Sigmoid colon (tissue), 7 donors: ENCODE data around the gene LINGO1. TPM values are rescaled to one million over a fixed set of nuclear protein-coding genes. Genes with fewer than 3 reads are reported as not detected.

Source experiments
- DNase-seq: peaks from one replicate; pipeline ENCODE4 v3.0.0-alpha.2; 2019
- H3K27ac ChIP-seq, 4 donors: fragments of 200-600 bp; sonication (generic); one replicate each; pipeline ENCODE4 v1.5.1; 2016 to 2019; ENCODE audit warnings: mild to moderate bottlenecking in 1 of 4
- H3K27me3 ChIP-seq, 3 donors: fragments of 200-600 bp; sonication (generic); one replicate each; pipeline ENCODE4 v1.5.1; 2019; ENCODE audit warnings: mild to moderate bottlenecking in 1 of 3
- H3K36me3 ChIP-seq, 4 donors: fragments of 200-600 bp; sonication (generic); one replicate each; pipeline ENCODE4 v1.5.1; 2016 to 2019
- H3K4me1 ChIP-seq, 4 donors: fragments of 200-600 bp; sonication (generic); one replicate each; pipeline ENCODE4 v1.5.1; 2017 to 2019
- H3K4me3 ChIP-seq, 4 donors: fragments of 200-600 bp; sonication (generic); one replicate each; pipeline ENCODE4 v1.5.1; 2017 to 2019; ENCODE audit warnings: mild to moderate bottlenecking in 2 of 4, moderate library complexity in 1 of 4
- H3K9me3 ChIP-seq, 4 donors: fragments of 200-600 bp in 3 of 4; sonication (generic) in 3 of 4; one replicate each; pipeline versions ENCODE4 v1.5.1 to v1.6.1; 2013 to 2019
- EP300 ChIP-seq, 4 donors: sonication (generic); formaldehyde crosslinking; IDR thresholded peaks; one replicate each; pipeline ENCODE4 v1.6.1; 2017; ENCODE audit warnings: antibody characterized with exemption in 4 of 4
- POLR2A ChIP-seq, 2 donors: fragments of 450-650 bp; IDR thresholded peaks; one replicate each; pipeline ENCODE4 v1.6.1; 2016; ENCODE audit warnings: antibody characterized with exemption in 2 of 2, mild to moderate bottlenecking in 2 of 2, moderate library complexity in 2 of 2
- POLR2AphosphoS5 ChIP-seq, 4 donors: sonication (generic); formaldehyde crosslinking; IDR thresholded peaks; one replicate each; pipeline ENCODE4 v1.6.1; 2017; ENCODE audit warnings: antibody characterized with exemption in 4 of 4
- WGBS, 2 donors: extraction: QIAGEN DNeasy Blood & Tissue Kit; methylation state at CpG; one replicate each; pipeline ENCODE4 v1.1.7; 2013; 5-methylcytosine and 5-hydroxymethylcytosine counted together
- intact Hi-C: fragments of 100-400 bp; cut with DNase I; formaldehyde crosslinking; loops from one replicate; pipeline ENCODE4 v1.15.1; 2023
- polyA plus RNA-seq, 3 donors: library from polyadenylated mRNA; stranded (reverse); fragments of 200-250 nt; gene quantifications; one replicate each; pipeline ENCODE4 v1.2.3, GENCODE V29; 2013
- total RNA-seq, 4 donors: library from RNA; depleted of rRNA; stranded (reverse); fragments of >200 nt; gene quantifications; one replicate each; pipeline ENCODE4 v1.1.0, GENCODE V29; 2016
- TF ChIP-seq, protein P1 (sequence below), 4 experiments: fragments of 450-650 bp in 3 of 4; fragments of 200-600 bp in 1 of 4; IDR thresholded peaks; one replicate each; pipeline ENCODE4 v1.5.1; 2016 to 2019; ENCODE audit warnings: antibody characterized with exemption in 4 of 4, mild to moderate bottlenecking in 3 of 4, moderate library complexity in 2 of 4
- donor health status: healthy with polysubstance abuse.
- donor health status: Bipolar disorder and iron deficiency.
- donor health status: healthy.

LINGO1 gene
- total and polyA plus RNA-seq, 7 donors, result under 0.01 to 3.9 (median 0.68) TPM

DNA sequence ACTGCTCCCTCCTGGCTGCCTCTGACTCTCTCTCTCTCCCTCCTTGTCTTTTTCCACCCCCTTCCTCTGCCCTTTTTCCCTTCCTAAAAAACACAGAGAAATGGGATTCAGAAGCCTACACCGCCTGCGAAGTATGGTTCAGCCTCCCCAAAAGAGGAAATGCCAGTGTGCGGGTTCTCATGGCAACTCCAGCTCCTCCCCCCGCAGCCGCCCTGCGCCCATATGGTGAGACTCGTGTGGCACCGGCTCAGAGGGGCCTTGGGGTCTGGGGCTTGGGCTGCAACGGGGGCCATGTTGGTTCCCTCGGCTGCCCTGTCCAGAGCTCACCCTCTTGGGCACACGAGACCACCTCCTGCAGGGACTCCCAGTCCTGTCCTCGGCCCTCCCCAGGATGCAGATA is 23.6 kb upstream of the LINGO1 start:
- no peak for DNase-seq
- intact Hi-C loops, result no loop called here
- peaks cover 0 to 60% (median 11%) of the 10 kb centered on the region in 3 donors for H3K27me3 ChIP-seq
- 55 to 83% methylated on average over 12 of the region's 12 CpGs for WGBS, 2 donors
- H3K4me3 ChIP-seq, result no peak overlapping the region
- TF ChIP-seq EP300 (IDR thresholded peaks at IDR 0.05) (no peak), POLR2A (IDR thresholded peaks at IDR 0.05) (no peak), POLR2AphosphoS5 (IDR thresholded peaks at IDR 0.05) (no peak)
- TF ChIP-seq, protein P1, sequence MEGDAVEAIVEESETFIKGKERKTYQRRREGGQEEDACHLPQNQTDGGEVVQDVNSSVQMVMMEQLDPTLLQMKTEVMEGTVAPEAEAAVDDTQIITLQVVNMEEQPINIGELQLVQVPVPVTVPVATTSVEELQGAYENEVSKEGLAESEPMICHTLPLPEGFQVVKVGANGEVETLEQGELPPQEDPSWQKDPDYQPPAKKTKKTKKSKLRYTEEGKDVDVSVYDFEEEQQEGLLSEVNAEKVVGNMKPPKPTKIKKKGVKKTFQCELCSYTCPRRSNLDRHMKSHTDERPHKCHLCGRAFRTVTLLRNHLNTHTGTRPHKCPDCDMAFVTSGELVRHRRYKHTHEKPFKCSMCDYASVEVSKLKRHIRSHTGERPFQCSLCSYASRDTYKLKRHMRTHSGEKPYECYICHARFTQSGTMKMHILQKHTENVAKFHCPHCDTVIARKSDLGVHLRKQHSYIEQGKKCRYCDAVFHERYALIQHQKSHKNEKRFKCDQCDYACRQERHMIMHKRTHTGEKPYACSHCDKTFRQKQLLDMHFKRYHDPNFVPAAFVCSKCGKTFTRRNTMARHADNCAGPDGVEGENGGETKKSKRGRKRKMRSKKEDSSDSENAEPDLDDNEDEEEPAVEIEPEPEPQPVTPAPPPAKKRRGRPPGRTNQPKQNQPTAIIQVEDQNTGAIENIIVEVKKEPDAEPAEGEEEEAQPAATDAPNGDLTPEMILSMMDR (IDR thresholded peaks at IDR 0.05), result no peak
- peaks cover 0 to 7% (median 0%) of the 10 kb centered on the region in 4 donors for H3K9me3 ChIP-seq
- H3K4me1 ChIP-seq, result no peaks in the 10 kb centered on the region
- H3K27ac ChIP-seq, result no peak overlapping the region
- H3K36me3 ChIP-seq, result no peaks in the 10 kb centered on the region

DNA sequence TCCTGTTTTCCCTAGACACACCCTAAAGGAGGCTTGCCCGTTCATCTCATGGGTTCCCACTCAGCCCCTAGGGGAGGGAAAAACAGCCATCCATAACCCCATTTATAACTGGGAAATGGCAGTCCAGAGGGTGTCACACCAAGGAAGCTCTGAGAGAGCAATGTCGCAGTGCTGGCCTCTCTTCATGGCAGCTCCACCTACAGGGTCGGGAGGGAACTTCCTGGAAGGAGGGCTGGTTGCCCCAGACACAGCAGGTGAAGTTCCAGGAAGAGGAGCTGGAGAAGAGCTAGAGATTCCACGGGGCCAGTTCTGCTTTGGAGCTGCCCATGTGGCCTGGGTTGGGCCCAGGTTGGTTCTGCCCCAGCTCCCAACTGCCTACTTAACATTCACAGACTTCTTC is 22.3 kb upstream of the LINGO1 start:
- Histone ChIP-seq H3K27ac (no peak overlapping the region), H3K4me3 (no peak overlapping the region), H3K4me1 (no peaks in the 10 kb centered on the region), H3K27me3 (peaks cover 0 to 55% (median 11%) of the 10 kb centered on the region in 3 donors), H3K9me3 (peaks cover 0 to 7% (median 0%) of the 10 kb centered on the region in 4 donors), H3K36me3 (no peaks in the 10 kb centered on the region)
- WGBS, 2 donors, result 8 to 28% methylated on average over 4 of the region's 4 CpGs
- intact Hi-C loops, result no loop called here
- TF ChIP-seq EP300 (IDR thresholded peaks at IDR 0.05) (no peak), POLR2AphosphoS5 (IDR thresholded peaks at IDR 0.05) (no peak), POLR2A (IDR thresholded peaks at IDR 0.05) (no peak)
- TF ChIP-seq, protein P1 (IDR thresholded peaks at IDR 0.05), result peak in 1 of 4 experiments; percentile 25
- DNase-seq, result no peak

DNA sequence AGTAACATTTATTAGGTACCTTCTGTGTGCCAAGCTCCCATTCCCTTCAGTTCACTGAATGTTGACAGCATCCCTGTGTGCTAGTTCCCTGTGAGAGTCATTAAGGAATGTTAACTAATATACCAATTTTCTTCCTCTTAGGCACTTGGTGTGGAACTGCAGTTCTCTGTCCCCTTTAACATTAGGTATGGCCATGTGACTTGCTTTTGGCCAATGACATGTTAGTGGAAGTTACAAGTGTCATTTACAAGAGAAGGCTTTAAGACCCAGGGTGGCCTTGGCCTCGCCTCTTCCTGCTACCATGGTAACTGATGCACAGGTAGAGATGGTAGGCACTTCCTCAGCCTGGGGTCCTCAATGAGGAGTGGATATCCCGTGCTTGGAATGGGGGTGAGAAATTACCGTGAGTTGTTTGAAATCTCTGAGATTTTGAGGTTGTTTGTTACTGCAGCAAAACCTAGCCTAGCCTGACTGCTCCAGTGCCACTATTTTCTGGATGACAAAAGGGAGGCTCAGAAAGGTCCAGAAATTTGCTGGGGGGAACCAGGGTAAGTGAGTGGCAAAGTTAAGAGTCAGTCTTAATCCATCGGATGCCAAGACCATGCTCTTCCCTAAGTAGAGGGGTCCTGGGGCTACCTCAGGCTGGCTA is 21.2 kb upstream of the LINGO1 start:
- no peak for TF ChIP-seq POLR2AphosphoS5 (IDR thresholded peaks at IDR 0.05)
- TF ChIP-seq EP300 (IDR thresholded peaks at IDR 0.05), result no peak
- TF ChIP-seq POLR2A (IDR thresholded peaks at IDR 0.05), result no peak
- TF ChIP-seq, protein P1 (IDR thresholded peaks at IDR 0.05), result no peak
- intact Hi-C loops, result no loop called here
- WGBS, 2 donors, result 92 to 94% methylated on average over 4 of the region's 4 CpGs
- H3K27ac ChIP-seq, result no peak overlapping the region
- no peaks in the 10 kb centered on the region for H3K4me1 ChIP-seq
- no peaks in the 10 kb centered on the region for H3K36me3 ChIP-seq
- H3K9me3 ChIP-seq, result peaks cover 0 to 7% (median 0%) of the 10 kb centered on the region in 4 donors
- no peak overlapping the region for H3K4me3 ChIP-seq
- no peak for DNase-seq
- peaks cover 0 to 48% (median 11%) of the 10 kb centered on the region in 3 donors for H3K27me3 ChIP-seq

DNA sequence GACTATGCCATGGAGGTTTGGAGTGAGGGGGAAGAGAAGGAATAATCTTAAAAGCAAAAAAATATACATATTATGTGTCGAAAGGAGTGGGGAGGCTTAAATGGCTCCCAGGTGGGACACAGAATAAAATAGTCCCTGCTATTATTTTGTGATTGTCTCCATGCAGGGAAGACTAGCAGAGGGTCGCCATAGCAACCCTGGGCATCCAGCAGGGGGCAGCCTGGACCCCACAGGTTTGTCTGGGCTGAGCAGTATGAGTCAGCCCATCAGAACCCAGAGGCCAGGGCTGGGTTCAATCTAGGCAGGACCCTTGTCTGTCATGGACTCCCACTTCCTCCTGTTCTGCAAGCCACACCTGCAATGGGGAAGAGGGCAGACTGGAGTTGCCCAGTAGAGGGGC is 17.6 kb upstream of the LINGO1 start:
- 67 to 85% methylated on average over 2 of the region's 2 CpGs for WGBS, 2 donors
- no peak for TF ChIP-seq POLR2A (IDR thresholded peaks at IDR 0.05)
- TF ChIP-seq POLR2AphosphoS5 (IDR thresholded peaks at IDR 0.05), result no peak
- TF ChIP-seq, protein P1 (IDR thresholded peaks at IDR 0.05), result no peak
- Histone ChIP-seq H3K27ac (no peak overlapping the region), H3K36me3 (no peaks in the 10 kb centered on the region), H3K4me3 (no peak overlapping the region), H3K4me1 (no peaks in the 10 kb centered on the region), H3K9me3 (peaks cover 0 to 7% (median 0%) of the 10 kb centered on the region in 4 donors), H3K27me3 (peaks cover 0 to 16% (median 0%) of the 10 kb centered on the region in 3 donors)
- intact Hi-C loops, result no loop called here
- DNase-seq, result no peak
